Measurements from ENCODE around the gene KCNK16.

Gene KCNK16

DNA sequence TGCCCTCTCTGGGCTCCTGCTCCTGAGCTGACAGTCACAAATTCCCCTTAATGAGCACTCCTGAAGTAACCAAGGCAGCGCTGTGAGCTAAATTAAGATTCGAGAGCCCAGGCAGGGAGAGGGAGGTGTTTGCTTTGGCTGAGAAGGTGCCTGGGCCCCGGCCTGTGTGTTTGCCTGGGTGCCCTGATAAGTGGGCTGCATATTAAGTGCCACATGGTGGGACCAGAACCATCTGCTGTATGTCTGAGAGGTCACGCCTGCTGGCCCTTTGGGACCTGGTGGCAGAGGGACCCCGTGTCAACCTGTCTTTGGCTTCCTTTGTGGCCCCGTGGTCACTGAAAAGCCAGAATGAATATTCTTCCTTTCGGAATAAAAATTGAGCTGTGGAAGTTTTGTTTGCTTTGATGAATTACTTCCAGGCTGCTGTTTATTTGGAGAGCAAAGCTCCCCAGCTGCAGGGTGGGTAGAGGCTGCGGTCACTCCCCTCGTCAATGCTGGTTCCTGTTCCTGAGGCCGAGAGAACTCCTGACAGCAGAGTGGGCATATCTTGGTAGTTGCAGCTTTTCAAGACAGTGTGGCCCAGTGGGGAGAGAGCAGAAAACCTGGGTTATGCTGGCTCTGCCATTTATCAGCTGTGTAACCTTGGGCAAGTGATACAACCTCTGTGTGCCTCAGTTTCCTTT is 17.5 kb upstream of the KCNK16 start:
- no peak for DNase-seq
- no peaks in the 10 kb centered on the region for H3K9me3 ChIP-seq
- no peaks in the 10 kb centered on the region for H3K27me3 ChIP-seq
- no peak overlapping the region for H3K4me3 ChIP-seq (ENCODE audit: low read depth, low read length)
- no peak for TF ChIP-seq CTCF (IDR thresholded peaks at IDR 0.05; ENCODE audit: low read depth, low read length)
- H3K4me1 ChIP-seq, result no peaks in the 10 kb centered on the region; the same call in 1 of the 2 replicates
- no peaks in the 10 kb centered on the region for H3K36me3 ChIP-seq

DNA sequence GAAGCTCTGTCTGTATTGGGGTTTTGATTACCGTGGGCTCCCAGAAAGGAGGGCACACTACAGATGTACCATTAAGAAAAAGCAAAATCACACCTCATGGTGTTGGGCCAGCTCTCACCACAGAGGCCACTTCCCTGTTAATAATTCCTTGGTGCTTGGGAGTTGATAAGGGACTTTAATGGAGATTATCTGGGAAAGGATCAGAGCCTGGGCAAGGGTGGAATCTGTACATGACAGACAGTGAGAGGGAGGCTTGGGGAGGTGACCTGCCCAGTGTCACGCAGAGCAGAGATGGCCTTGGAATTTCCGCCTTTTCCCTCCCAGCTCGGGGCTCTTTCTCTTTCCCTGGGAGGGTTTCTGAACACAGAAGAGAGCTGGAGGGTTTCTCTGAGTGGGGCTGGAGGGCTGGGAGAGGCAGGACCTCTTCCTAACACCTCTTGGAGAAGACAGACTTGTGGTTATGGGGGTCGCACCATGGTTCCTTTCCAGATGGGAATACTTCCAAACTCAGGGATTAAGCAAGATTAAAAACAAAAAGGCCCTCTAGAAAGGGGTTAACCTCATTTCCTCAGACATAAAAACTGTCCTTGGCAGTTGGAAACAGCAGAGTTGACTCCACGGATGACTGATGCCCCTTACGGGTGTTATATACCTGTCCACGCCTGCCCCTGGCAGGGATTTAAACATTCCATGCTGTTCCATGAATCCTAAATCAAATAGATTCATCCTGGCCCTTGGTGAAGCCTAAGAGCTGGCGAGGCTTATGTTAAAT is 16.8 kb upstream of the KCNK16 start:
- no peaks in the 10 kb centered on the region; the same call in 1 of the 2 replicates for H3K4me1 ChIP-seq
- no peaks in the 10 kb centered on the region for H3K9me3 ChIP-seq
- DNase-seq, result no peak
- H3K27me3 ChIP-seq, result no peaks in the 10 kb centered on the region
- H3K36me3 ChIP-seq, result no peaks in the 10 kb centered on the region
- H3K4me3 ChIP-seq (ENCODE audit: low read depth, low read length), result no peak overlapping the region
- no peak for TF ChIP-seq CTCF (IDR thresholded peaks at IDR 0.05; ENCODE audit: low read depth, low read length)

DNA sequence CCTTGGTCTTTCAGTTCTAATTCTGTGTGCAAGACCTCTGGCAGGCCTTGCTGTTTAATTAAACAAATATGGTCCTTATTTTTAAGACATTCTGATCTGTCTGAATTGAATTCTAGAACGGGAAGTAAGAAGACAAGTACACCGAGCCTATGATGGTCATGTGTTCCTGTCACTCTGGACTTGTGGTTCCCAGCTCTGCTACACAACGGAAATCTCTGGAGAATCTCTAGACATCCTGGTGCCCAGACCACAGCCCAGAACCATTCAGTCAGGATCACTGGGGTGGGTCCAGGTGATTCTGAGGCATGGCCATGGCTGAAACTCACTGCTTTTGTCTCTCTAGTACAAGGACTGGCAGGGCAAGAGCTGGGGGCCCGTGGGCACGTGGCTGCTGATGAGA is 15.9 kb upstream of the KCNK16 start:
- DNase-seq, result no peak
- no peaks in the 10 kb centered on the region for H3K36me3 ChIP-seq
- no peaks in the 10 kb centered on the region for H3K9me3 ChIP-seq
- H3K4me1 ChIP-seq, result no peaks in the 10 kb centered on the region; the same call in 1 of the 2 replicates
- no peaks in the 10 kb centered on the region for H3K27me3 ChIP-seq
- no peak overlapping the region for H3K4me3 ChIP-seq (ENCODE audit: low read depth, low read length)
- TF ChIP-seq CTCF (IDR thresholded peaks at IDR 0.05; ENCODE audit: low read depth, low read length), result no peak

DNA sequence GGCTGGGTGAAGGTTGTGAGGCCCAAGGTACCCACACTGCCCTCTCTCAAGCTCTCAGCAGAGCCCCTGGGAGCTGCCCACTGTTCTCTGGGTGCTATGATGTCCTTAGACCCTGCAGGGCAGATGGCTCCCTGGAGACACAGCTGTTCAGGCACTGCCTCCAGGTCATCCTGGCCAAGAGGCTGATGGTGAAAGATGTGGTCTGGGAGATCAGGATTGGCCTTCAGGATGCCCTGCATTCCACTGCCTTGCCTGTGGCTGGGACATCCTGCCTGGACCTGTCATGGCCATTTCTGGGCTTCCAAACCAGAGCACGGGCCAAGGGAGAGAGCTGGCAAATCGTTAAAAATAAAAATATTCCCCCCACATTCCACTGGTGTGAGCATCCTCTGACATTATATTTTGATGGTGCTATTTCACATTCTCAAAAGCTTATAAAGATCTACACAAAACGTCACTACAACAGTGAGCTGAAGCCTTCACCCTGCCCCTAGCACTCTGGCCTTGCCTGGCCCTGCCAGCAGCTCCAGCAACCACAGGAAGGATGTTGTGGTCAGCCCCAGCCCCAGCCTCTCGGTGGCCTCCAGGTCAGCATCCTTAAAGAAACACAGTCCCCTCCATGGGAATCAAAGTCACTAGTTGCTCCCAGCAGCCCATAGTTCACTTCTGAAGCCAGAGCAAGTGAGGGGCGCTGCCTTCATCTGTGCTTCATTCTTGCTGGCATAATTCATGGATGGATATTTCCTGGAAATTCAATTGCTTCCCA is 13.5 kb upstream of the KCNK16 start:
- Histone ChIP-seq H3K4me3 (ENCODE audit: low read depth, low read length) (no peak overlapping the region), H3K4me1 (no peaks in the 10 kb centered on the region; the same call in 1 of the 2 replicates)

DNA sequence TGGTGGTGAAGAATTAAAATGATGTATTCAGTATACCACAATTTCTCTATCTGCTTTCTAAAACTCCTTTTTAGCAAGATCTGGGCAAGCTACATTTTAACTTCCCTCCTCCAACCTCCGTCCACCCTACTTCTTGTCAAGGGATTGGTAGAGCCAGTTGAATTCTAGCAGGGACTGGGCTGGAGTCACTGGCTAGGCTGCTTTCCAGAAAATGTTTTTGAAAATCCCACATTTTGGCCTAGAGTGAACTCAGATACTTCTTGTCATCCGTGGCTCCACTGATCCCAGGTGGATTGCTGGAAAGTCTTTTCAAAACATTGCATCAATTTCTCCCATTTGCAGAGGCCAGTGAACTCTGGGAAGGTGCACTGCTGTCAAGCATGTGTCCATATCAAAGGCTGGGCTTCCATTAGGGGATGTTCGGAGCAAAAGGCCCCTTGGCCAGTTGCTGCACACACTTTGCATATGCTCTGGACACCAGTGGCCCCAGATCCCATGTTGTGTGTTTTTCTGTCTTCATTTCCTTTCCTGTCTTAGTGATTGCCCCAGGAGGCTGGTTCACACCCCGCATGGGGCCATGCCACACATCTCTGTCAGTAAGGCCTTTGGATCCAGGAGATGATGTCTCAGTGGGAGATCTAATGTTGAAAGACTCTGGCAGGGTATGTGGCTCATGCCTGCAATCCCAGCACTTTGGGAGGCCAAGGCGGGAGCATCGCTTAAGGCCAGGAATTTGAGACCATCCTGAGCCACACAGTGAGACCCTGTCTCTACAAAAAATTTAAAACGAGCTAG is 11.3 kb upstream of the KCNK16 start:
- DNase-seq, result no peak
- no peaks in the 10 kb centered on the region; the same call in 1 of the 2 replicates for H3K27me3 ChIP-seq
- H3K4me3 ChIP-seq (ENCODE audit: low read depth, low read length), result no peak overlapping the region
- TF ChIP-seq CTCF (IDR thresholded peaks at IDR 0.05; ENCODE audit: low read depth, low read length), result no peak
- no peaks in the 10 kb centered on the region for H3K9me3 ChIP-seq
- H3K36me3 ChIP-seq, result no peaks in the 10 kb centered on the region
- no peaks in the 10 kb centered on the region for H3K4me1 ChIP-seq

More for the DNA sequence above, 13.5 kb upstream of the KCNK16 start:
- H3K27me3 ChIP-seq, result no peaks in the 10 kb centered on the region
- H3K9me3 ChIP-seq, result no peaks in the 10 kb centered on the region
- no peak for DNase-seq
- TF ChIP-seq CTCF (IDR thresholded peaks at IDR 0.05; ENCODE audit: low read depth, low read length), result no peak
- no peaks in the 10 kb centered on the region for H3K36me3 ChIP-seq
